ENCODE measurements around the gene MCCC2. TPM values are rescaled to one million over a fixed set of nuclear protein-coding genes. Genes with fewer than 3 reads are reported as not detected.
A peak's percentile ranks its signal among the peaks of the same experiment; 100 is the strongest.

MCCC2 gene
- total RNA-seq (2016; rRNA removed; fragmentation: Illumina TruSeq; extraction: Trizol) (83.6 and 133 TPM in 2 replicates), polyA plus RNA-seq (2011; rRNA removed) (32.4 and 44.8 TPM in 2 replicates), polyA minus RNA-seq (2011; rRNA and poly(A)+ RNA removed; ENCODE audit: low replicate concordance) (33.1 and 37.3 TPM in 2 replicates), Bru-seq, nascent RNA (percentile 80 among the genes with signal in this experiment), BruChase-seq, experiment 1, labeled RNA remaining after a 6-hour chase (percentile 79 among the genes with signal in this experiment), BruChase-seq, experiment 2, labeled RNA remaining after a 2-hour chase (percentile 78 among the genes with signal in this experiment)
- 24.8 and 30.9 TPM in 2 replicates for total RNA-seq (2016; cell fraction: cytosol; rRNA removed; fragmentation: Illumina TruSeq; extraction: Trizol; ENCODE audit: low read depth)
- total RNA-seq (2016; cell fraction: insoluble cytoplasmic fraction; rRNA removed; fragmentation: Illumina TruSeq; extraction: Trizol) = 84.7 and 137 TPM in 2 replicates
- total RNA-seq (2016; cell fraction: membrane; rRNA removed; fragmentation: Illumina TruSeq; extraction: Trizol) = 22.2 and 22.3 TPM in 2 replicates
- 69.6 and 75.6 TPM in 2 replicates for total RNA-seq (2016; cell fraction: nucleus; rRNA removed; fragmentation: Illumina TruSeq; extraction: Trizol)
- polyA plus RNA-seq (2011; cell fraction: cytosol; rRNA removed) = 31.6 and 38.6 TPM in 2 replicates
- 17.7 and 21.6 TPM in 2 replicates for polyA plus RNA-seq (2011; cell fraction: nucleus; rRNA removed)
- 25.9 and 42.8 TPM in 2 replicates for polyA plus RNA-seq (2012)
- 4.7 and 4.9 TPM in 2 replicates for polyA plus RNA-seq (2016; cell fraction: cytosol; fragmentation: Illumina TruSeq; extraction: Trizol; ENCODE audit: low read depth)
- 118 and 138 TPM in 2 replicates for polyA plus RNA-seq (2016; cell fraction: insoluble cytoplasmic fraction; fragmentation: Illumina TruSeq; extraction: Trizol; ENCODE audit: low read depth)
- 15.6 and 18.9 TPM in 2 replicates for polyA plus RNA-seq (2016; cell fraction: membrane; fragmentation: Illumina TruSeq; extraction: Trizol; ENCODE audit: low read depth)
- polyA plus RNA-seq (2016; cell fraction: nucleus; fragmentation: Illumina TruSeq; extraction: Trizol; ENCODE audit: insufficient read depth, low read depth) = 71.0 and 84.2 TPM in 2 replicates
- 43.3 and 45.1 TPM in 2 replicates for polyA minus RNA-seq (2011; cell fraction: cytosol; rRNA and poly(A)+ RNA removed)
- 39.3 and 44.4 TPM in 2 replicates for polyA minus RNA-seq (2011; cell fraction: nucleus; rRNA and poly(A)+ RNA removed)
- long read RNA-seq, experiment 1, transcript MCCC2-201 (17 exons, 3,665 nt) = major isoform, 16 of 49 reads
- long read RNA-seq, experiment 1, partial matches to known transcripts = 10 of 49 reads
- long read RNA-seq, experiment 1, other reads (novel, unspliced or antisense) = 20 of 49 reads
- long read RNA-seq, experiment 2, partial matches to known transcripts = 68 of 108 reads
- long read RNA-seq, experiment 2, other reads (novel, unspliced or antisense) = 37 of 108 reads

DNA sequence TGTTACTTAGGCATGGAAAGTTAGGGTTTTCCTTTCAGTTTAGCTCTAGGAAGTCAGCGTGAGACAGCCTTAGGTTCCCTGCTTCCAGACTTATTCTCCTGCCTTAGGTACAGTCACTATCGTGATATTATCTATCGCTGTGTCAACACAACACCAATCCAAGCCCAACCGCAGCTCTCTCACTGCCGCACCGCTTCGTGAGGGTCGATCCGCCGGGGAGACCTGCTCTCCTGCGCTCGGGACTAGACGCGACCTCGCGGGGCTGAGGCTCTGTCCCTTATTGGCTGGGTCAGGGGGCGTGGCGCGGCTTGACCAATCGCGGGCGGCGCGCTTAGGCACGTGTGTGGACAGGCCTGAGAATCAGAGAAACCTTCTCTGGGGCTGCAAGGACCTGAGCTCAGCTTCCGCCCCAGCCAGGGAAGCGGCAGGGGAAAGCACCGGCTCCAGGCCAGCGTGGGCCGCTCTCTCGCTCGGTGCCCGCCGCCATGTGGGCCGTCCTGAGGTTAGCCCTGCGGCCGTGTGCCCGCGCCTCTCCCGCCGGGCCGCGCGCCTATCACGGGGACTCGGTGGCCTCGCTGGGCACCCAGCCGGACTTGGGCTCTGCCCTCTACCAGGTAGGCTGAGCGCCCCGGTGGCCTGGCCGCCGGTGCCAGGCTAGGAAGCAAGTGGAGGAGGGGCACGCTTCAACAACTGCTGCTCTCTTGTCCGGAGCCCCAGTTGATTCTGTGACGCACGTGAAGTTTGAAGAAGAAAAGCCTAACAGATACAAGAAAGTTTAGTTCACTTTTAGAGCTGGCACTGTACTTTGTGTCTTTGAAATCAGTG is at the start of gene MCCC2:
TSS of gene MCCC2 (plus strand) at position 400 of the 825 bp plus-strand sequence. CDS start at position 486, 86 bp downstream.
- Histone ChIP-seq H2AFZ (ENCODE audit: low read length) (peak within 1 kb of the TSS; percentile 68), H3K4me2 (ENCODE audit: low read depth, low read length) (peak within 1 kb of the TSS; percentile 90), H4K20me1 (ENCODE audit: insufficient read depth, low read length) (no peaks in the 10 kb centered on the region; the same call in 1 of the 2 replicates), H3K4me3 (replicated peaks in 1 of 3; ENCODE audit: insufficient read depth in 1 of 3, low read depth in 2 of 3, low read length in 3 of 3) (peak within 1 kb of the TSS; percentile 74 to 76 (median 76)), H3K36me3 (replicated peaks in 1 of 2; ENCODE audit: control insufficient read depth in 1 of 2, insufficient read depth in 2 of 2, low read length in 2 of 2) (no peaks in the 10 kb centered on the region), H3K4me1 (ENCODE audit: insufficient read depth, low read length) (peaks cover 42% of the 10 kb centered on the region), H3K27me3 (ENCODE audit: control insufficient read depth in 1 of 2, insufficient read depth in 2 of 2, low read length in 2 of 2) (no peaks in the 10 kb centered on the region; a peak in 1 of 5 replicates), H3K79me2 (ENCODE audit: insufficient read depth, low read length) (peaks cover 40% of the 10 kb centered on the region), H3K27ac (ENCODE audit: extremely low read length, insufficient read depth, low read length) (peak within 1 kb of the TSS; percentile 98), H3K9ac (ENCODE audit: insufficient read depth, low read depth, low read length) (peak within 1 kb of the TSS; percentile 93), H3K9me3 (ENCODE audit: low read length) (no peaks in the 10 kb centered on the region)
- CTCF ChIA-PET (ENCODE audit: low intra/inter-chr PET ratio, low total read pairs) = no interaction called here
- 2% methylated on average over 8 of the region's 56 CpGs for whole genome bisulfite sequencing (ENCODE audit: low lambda C conversion rate)
- intact Hi-C loops (cut with micrococcal nuclease; ENCODE audit: unreplicated experiment) = no loop called here
- FAIRE-seq = no peak
- DNase-seq (ENCODE audit: low spot score) = peak; percentile 96
- ATAC-seq = peak; percentile 97
- in situ Hi-C loops (cut with HindIII; ENCODE audit: extremely low pct_ligation_motif_present, low pct_unique_long_range_greater_than_20kb) = no loop called here
- POLR2A ChIA-PET = interaction anchor here (0.6 to 3.0 kb wide), 17 partner anchors 8 to 733 kb away, joined by 3 to 24 read pairs (median 4); partner anchors contain the start of genes BDP1, MRPS27 and PTCD2
- BruUV-seq (replicated peaks) = TSS peak; percentile 70
- TF ChIP-seq MED13 (CRISPR knock-in tag; IDR thresholded peaks at IDR 0.05) = peak; percentile 11; the same call in 1 of the 2 replicates
- TF ChIP-seq, protein P1, sequence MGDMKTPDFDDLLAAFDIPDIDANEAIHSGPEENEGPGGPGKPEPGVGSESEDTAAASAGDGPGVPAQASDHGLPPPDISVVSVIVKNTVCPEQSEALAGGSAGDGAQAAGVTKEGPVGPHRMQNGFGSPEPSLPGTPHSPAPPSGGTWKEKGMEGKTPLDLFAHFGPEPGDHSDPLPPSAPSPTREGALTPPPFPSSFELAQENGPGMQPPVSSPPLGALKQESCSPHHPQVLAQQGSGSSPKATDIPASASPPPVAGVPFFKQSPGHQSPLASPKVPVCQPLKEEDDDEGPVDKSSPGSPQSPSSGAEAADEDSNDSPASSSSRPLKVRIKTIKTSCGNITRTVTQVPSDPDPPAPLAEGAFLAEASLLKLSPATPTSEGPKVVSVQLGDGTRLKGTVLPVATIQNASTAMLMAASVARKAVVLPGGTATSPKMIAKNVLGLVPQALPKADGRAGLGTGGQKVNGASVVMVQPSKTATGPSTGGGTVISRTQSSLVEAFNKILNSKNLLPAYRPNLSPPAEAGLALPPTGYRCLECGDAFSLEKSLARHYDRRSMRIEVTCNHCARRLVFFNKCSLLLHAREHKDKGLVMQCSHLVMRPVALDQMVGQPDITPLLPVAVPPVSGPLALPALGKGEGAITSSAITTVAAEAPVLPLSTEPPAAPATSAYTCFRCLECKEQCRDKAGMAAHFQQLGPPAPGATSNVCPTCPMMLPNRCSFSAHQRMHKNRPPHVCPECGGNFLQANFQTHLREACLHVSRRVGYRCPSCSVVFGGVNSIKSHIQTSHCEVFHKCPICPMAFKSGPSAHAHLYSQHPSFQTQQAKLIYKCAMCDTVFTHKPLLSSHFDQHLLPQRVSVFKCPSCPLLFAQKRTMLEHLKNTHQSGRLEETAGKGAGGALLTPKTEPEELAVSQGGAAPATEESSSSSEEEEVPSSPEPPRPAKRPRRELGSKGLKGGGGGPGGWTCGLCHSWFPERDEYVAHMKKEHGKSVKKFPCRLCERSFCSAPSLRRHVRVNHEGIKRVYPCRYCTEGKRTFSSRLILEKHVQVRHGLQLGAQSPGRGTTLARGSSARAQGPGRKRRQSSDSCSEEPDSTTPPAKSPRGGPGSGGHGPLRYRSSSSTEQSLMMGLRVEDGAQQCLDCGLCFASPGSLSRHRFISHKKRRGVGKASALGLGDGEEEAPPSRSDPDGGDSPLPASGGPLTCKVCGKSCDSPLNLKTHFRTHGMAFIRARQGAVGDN (CRISPR knock-in tag; IDR thresholded peaks at IDR 0.05) = peak; percentile 97
- no peak for TF ChIP-seq PHF5A (CRISPR knock-in tag; IDR thresholded peaks at IDR 0.05; ENCODE audit: low read depth, unreplicated experiment)
- TF ChIP-seq FOSL1 (CRISPR knock-in tag; IDR thresholded peaks at IDR 0.05; ENCODE audit: borderline replicate concordance) = no peak
- no peak for TF ChIP-seq HMG20A (CRISPR knock-in tag; IDR thresholded peaks at IDR 0.05; ENCODE audit: borderline replicate concordance)
- TF ChIP-seq ZNF383 (CRISPR knock-in tag; IDR thresholded peaks at IDR 0.05; ENCODE audit: borderline replicate concordance) = 0 out of 2 replicates have a peak, but pooled peaks have one; percentile 66
- TF ChIP-seq PLRG1 (conservative IDR thresholded peaks at IDR 0.05) = no peak
- TF ChIP-seq CREM (IDR thresholded peaks at IDR 0.05) = no peak
- no peak for TF ChIP-seq CREM (CRISPR knock-in tag; IDR thresholded peaks at IDR 0.05)
- TF ChIP-seq SAP130 (CRISPR knock-in tag; IDR thresholded peaks at IDR 0.05; ENCODE audit: low read depth) = peak; percentile 95
- TF ChIP-seq RARG (CRISPR knock-in tag; IDR thresholded peaks at IDR 0.05; ENCODE audit: low read depth) = 0 out of 2 replicates have a peak, but pooled peaks have one; percentile 79
- no peak for TF ChIP-seq ZNF17 (CRISPR knock-in tag; IDR thresholded peaks at IDR 0.05)
- peak; percentile 48; the same call in 1 of the 2 replicates for TF ChIP-seq ARID2 (CRISPR knock-in tag; IDR thresholded peaks at IDR 0.05; ENCODE audit: borderline replicate concordance)
- no peak for TF ChIP-seq ZFP1 (CRISPR knock-in tag; IDR thresholded peaks at IDR 0.05)
- peak; percentile 89; the same call in 1 of the 2 replicates for TF ChIP-seq MXD1 (CRISPR knock-in tag; IDR thresholded peaks at IDR 0.05)

Measured in HepG2 (cell line).